ENCODE results near the gene JAKMIP1. TPM values are rescaled to one million over a fixed set of nuclear protein-coding genes. Genes with fewer than 3 reads are reported as not detected.

Gene JAKMIP1
- total RNA-seq, 1 donor: not detected

GRCh38 chr4:6027392-6027791 lies 173.0 kb downstream of the JAKMIP1 start:
- Histone ChIP-seq H3K27me3 (ENCODE audit: insufficient read depth, low read length) (no peaks in the 10 kb centered on the region), H3K9me3 (ENCODE audit: low read depth, low read length) (no peaks in the 10 kb centered on the region), H3K4me3 (ENCODE audit: insufficient read depth, low read length) (no peak overlapping the region), H2AFZ (ENCODE audit: low read length) (no peak overlapping the region), H3K27ac (ENCODE audit: low read depth, low read length) (no peak overlapping the region), H3K79me2 (ENCODE audit: insufficient read depth, low read length) (no peaks in the 10 kb centered on the region), H3K4me1 (ENCODE audit: insufficient read depth, low read length) (no peaks in the 10 kb centered on the region), H3K4me2 (ENCODE audit: insufficient read depth, low read length) (no peak overlapping the region), H3K36me3 (ENCODE audit: insufficient read depth, low read length) (no peaks in the 10 kb centered on the region), H4K20me1 (ENCODE audit: insufficient read depth, low read length) (no peaks in the 10 kb centered on the region)
- DNase-seq (ENCODE audit: insufficient read length, low spot score, missing footprints): no peak
- no peak for TF ChIP-seq CTCF (IDR thresholded peaks at IDR 0.05; ENCODE audit: extremely low read depth, low read depth, low read length)

GRCh38 chr4:6024313-6024960 lies 175.9 kb downstream of the JAKMIP1 start:
- Histone ChIP-seq H2AFZ (ENCODE audit: low read length) (no peak overlapping the region), H3K4me2 (ENCODE audit: insufficient read depth, low read length) (no peak overlapping the region), H3K27me3 (ENCODE audit: insufficient read depth, low read length) (no peaks in the 10 kb centered on the region), H3K36me3 (ENCODE audit: insufficient read depth, low read length) (no peaks in the 10 kb centered on the region), H3K9me3 (ENCODE audit: low read depth, low read length) (no peaks in the 10 kb centered on the region), H4K20me1 (ENCODE audit: insufficient read depth, low read length) (no peaks in the 10 kb centered on the region), H3K4me3 (ENCODE audit: insufficient read depth, low read length) (no peak overlapping the region), H3K79me2 (ENCODE audit: insufficient read depth, low read length) (no peaks in the 10 kb centered on the region), H3K27ac (ENCODE audit: low read depth, low read length) (no peak overlapping the region), H3K4me1 (ENCODE audit: insufficient read depth, low read length) (no peaks in the 10 kb centered on the region)
- no peak for TF ChIP-seq CTCF (IDR thresholded peaks at IDR 0.05; ENCODE audit: extremely low read depth, low read depth, low read length)
- peak; percentile 65 for DNase-seq (ENCODE audit: insufficient read length, low spot score, missing footprints)

- TF ChIP-seq CTCF (IDR thresholded peaks at IDR 0.05; ENCODE audit: extremely low read depth, low read depth, low read length): no peak
- no peak overlapping the region for H3K27ac ChIP-seq (ENCODE audit: low read depth, low read length)
Observed at GRCh38 chr4:6023731-6024130, 176.6 kb downstream of the JAKMIP1 start.

DNA sequence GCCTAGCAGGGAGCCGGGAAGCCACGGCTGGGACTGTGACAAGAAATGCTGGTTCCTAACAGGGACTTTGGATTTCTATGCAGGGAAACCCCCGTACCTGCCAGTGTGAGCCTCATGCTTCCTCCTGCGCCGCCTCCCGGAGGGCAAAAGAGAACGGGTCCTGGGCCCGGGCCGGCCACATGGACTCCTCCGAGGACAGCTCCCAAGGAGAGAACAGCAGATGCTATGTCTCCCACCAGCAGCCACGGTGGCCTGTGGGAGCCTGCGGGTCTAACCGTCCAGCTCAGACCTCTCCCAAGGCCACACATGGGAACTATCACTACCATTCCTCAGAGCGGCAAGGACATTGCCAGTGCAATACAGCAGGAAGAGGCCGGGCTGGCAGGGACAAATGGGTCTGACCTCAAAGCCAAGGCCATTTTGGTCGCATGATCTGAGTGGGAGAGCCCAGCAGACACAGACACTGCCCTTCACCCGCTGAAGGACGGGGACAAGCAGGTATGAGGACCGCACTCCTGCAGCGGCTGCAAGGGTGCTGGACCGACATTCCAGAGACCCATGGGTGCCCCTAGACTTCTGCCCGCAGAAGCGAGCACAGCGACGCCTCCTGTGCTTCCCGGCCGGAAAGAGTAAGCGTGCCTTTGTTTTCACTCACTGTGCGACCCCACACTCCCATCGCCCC lies 177.6 kb downstream of the JAKMIP1 start:
- no peak for DNase-seq (ENCODE audit: insufficient read length, low spot score, missing footprints)
- no peaks in the 10 kb centered on the region for H3K36me3 ChIP-seq (ENCODE audit: insufficient read depth, low read length)
- H3K4me2 ChIP-seq (ENCODE audit: insufficient read depth, low read length): no peak overlapping the region
- no peak overlapping the region for H3K27ac ChIP-seq (ENCODE audit: low read depth, low read length)
- TF ChIP-seq CTCF (IDR thresholded peaks at IDR 0.05; ENCODE audit: extremely low read depth, low read depth, low read length): no peak
- no peaks in the 10 kb centered on the region for H3K4me1 ChIP-seq (ENCODE audit: insufficient read depth, low read length)
- no peaks in the 10 kb centered on the region for H3K27me3 ChIP-seq (ENCODE audit: insufficient read depth, low read length)
- no peak overlapping the region for H3K4me3 ChIP-seq (ENCODE audit: insufficient read depth, low read length)
- no peaks in the 10 kb centered on the region for H3K9me3 ChIP-seq (ENCODE audit: low read depth, low read length)
- no peak overlapping the region for H2AFZ ChIP-seq (ENCODE audit: low read length)
- no peaks in the 10 kb centered on the region for H4K20me1 ChIP-seq (ENCODE audit: insufficient read depth, low read length)
- no peaks in the 10 kb centered on the region for H3K79me2 ChIP-seq (ENCODE audit: insufficient read depth, low read length)

More at GRCh38 chr4:6023731-6024130, 176.6 kb downstream of the JAKMIP1 start:
- no peak for DNase-seq (ENCODE audit: insufficient read length, low spot score, missing footprints)
- H3K4me2 ChIP-seq (ENCODE audit: insufficient read depth, low read length): no peak overlapping the region
- no peaks in the 10 kb centered on the region for H4K20me1 ChIP-seq (ENCODE audit: insufficient read depth, low read length)
- no peaks in the 10 kb centered on the region for H3K36me3 ChIP-seq (ENCODE audit: insufficient read depth, low read length)
- no peak overlapping the region for H2AFZ ChIP-seq (ENCODE audit: low read length)
- no peaks in the 10 kb centered on the region for H3K79me2 ChIP-seq (ENCODE audit: insufficient read depth, low read length)
- H3K27me3 ChIP-seq (ENCODE audit: insufficient read depth, low read length): no peaks in the 10 kb centered on the region
- no peaks in the 10 kb centered on the region for H3K4me1 ChIP-seq (ENCODE audit: insufficient read depth, low read length)
- no peaks in the 10 kb centered on the region for H3K9me3 ChIP-seq (ENCODE audit: low read depth, low read length)
- no peak overlapping the region for H3K4me3 ChIP-seq (ENCODE audit: insufficient read depth, low read length)
